ENCODE data around the gene DCAF7. TPM values are rescaled to one million over a fixed set of nuclear protein-coding genes. Genes with fewer than 3 reads are reported as not detected.

DCAF7 gene
- total RNA-seq, 1 experiment from 2014 or later: 91.5 TPM

GRCh38 chr17:63626551-63627180 is 76.4 kb downstream of the DCAF7 start:
- CTCF ChIA-PET: interaction anchor here (0.7 to 2.7 kb wide), 5 partner anchors 14 to 201 kb away, joined by 3 to 7 read pairs (median 3); no protein-coding TSS in a partner anchor
- POLR2A ChIA-PET: no interaction called here
- Mint-ChIP-seq H3K9me3 (no peaks in the 10 kb centered on the region), H3K36me3 (no peaks in the 10 kb centered on the region), H3K4me3 (no peak overlapping the region), H3K27me3 (ENCODE audit: low read depth) (no peaks in the 10 kb centered on the region), H3K27ac (0 out of 2 replicates have a peak overlapping the region, but pooled peaks have one; percentile 30), H3K4me1 (peaks cover 33% of the 10 kb centered on the region)
- ATAC-seq: no peak
- DNase-seq (ENCODE audit: low spot score): no peak
- no peak for TF ChIP-seq FOXP1 (CRISPR knock-in tag; IDR thresholded peaks at IDR 0.05; ENCODE audit: borderline replicate concordance)
- TF ChIP-seq, protein P1, sequence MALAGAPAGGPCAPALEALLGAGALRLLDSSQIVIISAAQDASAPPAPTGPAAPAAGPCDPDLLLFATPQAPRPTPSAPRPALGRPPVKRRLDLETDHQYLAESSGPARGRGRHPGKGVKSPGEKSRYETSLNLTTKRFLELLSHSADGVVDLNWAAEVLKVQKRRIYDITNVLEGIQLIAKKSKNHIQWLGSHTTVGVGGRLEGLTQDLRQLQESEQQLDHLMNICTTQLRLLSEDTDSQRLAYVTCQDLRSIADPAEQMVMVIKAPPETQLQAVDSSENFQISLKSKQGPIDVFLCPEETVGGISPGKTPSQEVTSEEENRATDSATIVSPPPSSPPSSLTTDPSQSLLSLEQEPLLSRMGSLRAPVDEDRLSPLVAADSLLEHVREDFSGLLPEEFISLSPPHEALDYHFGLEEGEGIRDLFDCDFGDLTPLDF (CRISPR knock-in tag; IDR thresholded peaks at IDR 0.05): no peak
- TF ChIP-seq ATF6 (CRISPR knock-in tag; IDR thresholded peaks at IDR 0.05): no peak
- TF ChIP-seq CBFB (CRISPR knock-in tag; IDR thresholded peaks at IDR 0.05; ENCODE audit: low read depth): no peak

- ChIA-PET POLR2A (no interaction called here), CTCF (interaction anchor here (0.6 kb wide), 1 partner anchor 57 kb away, joined by 3 read pairs; no protein-coding TSS in a partner anchor)
- ATAC-seq (no peak), DNase-seq (ENCODE audit: low spot score) (no peak)
- H3K9me3 Mint-ChIP-seq: no peaks in the 10 kb centered on the region
- H3K4me1 Mint-ChIP-seq: peaks cover 52% of the 10 kb centered on the region
- no peak overlapping the region for H3K27ac Mint-ChIP-seq
- no peak overlapping the region for H3K4me3 Mint-ChIP-seq
- no peak for TF ChIP-seq CBFB (CRISPR knock-in tag; IDR thresholded peaks at IDR 0.05; ENCODE audit: low read depth)
- no peak for TF ChIP-seq ATF2 (CRISPR knock-in tag; IDR thresholded peaks at IDR 0.05; ENCODE audit: borderline replicate concordance, low read depth)
- TF ChIP-seq, protein P2, sequence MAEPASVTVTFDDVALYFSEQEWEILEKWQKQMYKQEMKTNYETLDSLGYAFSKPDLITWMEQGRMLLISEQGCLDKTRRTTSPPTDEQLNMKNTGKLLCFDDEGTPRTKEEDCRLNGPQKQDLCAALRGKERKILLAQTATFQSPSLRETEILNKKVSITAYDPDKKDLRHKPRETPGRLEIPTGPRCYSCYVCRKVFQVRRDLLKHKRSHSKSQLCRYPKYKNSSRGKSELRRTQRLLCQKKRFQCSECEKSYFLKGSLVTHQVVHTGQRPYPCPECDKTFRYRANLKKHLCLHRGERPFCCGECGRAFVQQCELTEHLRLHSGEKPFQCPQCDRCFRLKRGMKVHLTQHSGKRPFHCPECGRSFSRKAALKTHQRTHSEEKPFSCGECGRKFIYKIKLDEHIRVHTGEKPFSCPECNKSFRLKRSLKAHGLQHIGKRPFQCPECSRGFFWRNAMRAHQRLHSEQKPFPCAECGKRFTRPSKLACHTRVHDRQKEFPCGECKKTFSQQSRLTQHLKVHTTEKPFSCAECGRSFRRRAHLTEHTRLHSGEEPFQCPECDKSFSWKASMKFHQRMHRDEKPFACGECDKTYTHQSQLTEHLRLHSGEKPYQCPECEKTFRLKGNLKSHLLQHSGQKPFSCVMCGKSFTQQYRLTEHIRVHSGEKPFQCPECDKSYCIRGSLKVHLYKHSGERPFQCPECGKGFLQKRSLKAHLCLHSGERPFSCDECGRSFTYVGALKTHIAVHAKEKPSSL (CRISPR knock-in tag; conservative IDR thresholded peaks at IDR 0.05): no peak
- no peak for TF ChIP-seq ETV6 (CRISPR knock-in tag; IDR thresholded peaks at IDR 0.05)
- TF ChIP-seq, protein P3, sequence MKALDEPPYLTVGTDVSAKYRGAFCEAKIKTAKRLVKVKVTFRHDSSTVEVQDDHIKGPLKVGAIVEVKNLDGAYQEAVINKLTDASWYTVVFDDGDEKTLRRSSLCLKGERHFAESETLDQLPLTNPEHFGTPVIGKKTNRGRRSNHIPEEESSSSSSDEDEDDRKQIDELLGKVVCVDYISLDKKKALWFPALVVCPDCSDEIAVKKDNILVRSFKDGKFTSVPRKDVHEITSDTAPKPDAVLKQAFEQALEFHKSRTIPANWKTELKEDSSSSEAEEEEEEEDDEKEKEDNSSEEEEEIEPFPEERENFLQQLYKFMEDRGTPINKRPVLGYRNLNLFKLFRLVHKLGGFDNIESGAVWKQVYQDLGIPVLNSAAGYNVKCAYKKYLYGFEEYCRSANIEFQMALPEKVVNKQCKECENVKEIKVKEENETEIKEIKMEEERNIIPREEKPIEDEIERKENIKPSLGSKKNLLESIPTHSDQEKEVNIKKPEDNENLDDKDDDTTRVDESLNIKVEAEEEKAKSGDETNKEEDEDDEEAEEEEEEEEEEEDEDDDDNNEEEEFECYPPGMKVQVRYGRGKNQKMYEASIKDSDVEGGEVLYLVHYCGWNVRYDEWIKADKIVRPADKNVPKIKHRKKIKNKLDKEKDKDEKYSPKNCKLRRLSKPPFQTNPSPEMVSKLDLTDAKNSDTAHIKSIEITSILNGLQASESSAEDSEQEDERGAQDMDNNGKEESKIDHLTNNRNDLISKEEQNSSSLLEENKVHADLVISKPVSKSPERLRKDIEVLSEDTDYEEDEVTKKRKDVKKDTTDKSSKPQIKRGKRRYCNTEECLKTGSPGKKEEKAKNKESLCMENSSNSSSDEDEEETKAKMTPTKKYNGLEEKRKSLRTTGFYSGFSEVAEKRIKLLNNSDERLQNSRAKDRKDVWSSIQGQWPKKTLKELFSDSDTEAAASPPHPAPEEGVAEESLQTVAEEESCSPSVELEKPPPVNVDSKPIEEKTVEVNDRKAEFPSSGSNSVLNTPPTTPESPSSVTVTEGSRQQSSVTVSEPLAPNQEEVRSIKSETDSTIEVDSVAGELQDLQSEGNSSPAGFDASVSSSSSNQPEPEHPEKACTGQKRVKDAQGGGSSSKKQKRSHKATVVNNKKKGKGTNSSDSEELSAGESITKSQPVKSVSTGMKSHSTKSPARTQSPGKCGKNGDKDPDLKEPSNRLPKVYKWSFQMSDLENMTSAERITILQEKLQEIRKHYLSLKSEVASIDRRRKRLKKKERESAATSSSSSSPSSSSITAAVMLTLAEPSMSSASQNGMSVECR (CRISPR knock-in tag; IDR thresholded peaks at IDR 0.05; ENCODE audit: borderline replicate concordance): no peak
- no peak for TF ChIP-seq MXD4 (CRISPR knock-in tag; IDR thresholded peaks at IDR 0.05; ENCODE audit: borderline replicate concordance)
- no peak for TF ChIP-seq RELA (CRISPR knock-in tag; IDR thresholded peaks at IDR 0.05; ENCODE audit: borderline replicate concordance)
- no peak for TF ChIP-seq NR3C1 (CRISPR knock-in tag; conservative IDR thresholded peaks at IDR 0.05; ENCODE audit: low read depth)
- no peaks in the 10 kb centered on the region for H3K36me3 Mint-ChIP-seq
- no peaks in the 10 kb centered on the region for H3K27me3 Mint-ChIP-seq (ENCODE audit: low read depth)
Observed at GRCh38 chr17:63629627-63630026, 79.3 kb downstream of the DCAF7 start.

Data from WTC11 (cell line).